Measurements from ENCODE around the gene OR5F1. TPM values are rescaled to one million over a fixed set of nuclear protein-coding genes. Genes with fewer than 3 reads are reported as not detected.

OR5F1 gene
- total RNA-seq, 2 donors from 2014 or later: not detected

- Mint-ChIP-seq H3K27me3 (ENCODE audit: insufficient read depth) (no peaks in the 10 kb centered on the region), H3K9me3 (no peaks in the 10 kb centered on the region), H3K27ac (no peak overlapping the region), H3K4me3 (no peak overlapping the region), H3K4me1 (peaks cover 15% of the 10 kb centered on the region), H3K36me3 (ENCODE audit: low read depth) (peaks cover 2% of the 10 kb centered on the region)
- no peaks in the 10 kb centered on the region for H3K36me3 ChIP-seq (ENCODE audit: control insufficient read depth, insufficient read depth, low read length)
- H3K4me3 ChIP-seq (ENCODE audit: low read length): no peak overlapping the region
- DNase-seq: no peak
- peaks cover 2% of the 10 kb centered on the region for H3K9me3 ChIP-seq (ENCODE audit: control insufficient read depth, low read length)
- no peak overlapping the region for H3K9ac ChIP-seq (ENCODE audit: extremely low read depth, low read length, poor library complexity, severe bottlenecking)
- H3K27me3 ChIP-seq (ENCODE audit: control insufficient read depth, insufficient read depth, low read length, poor library complexity, severe bottlenecking): no peaks in the 10 kb centered on the region
- H3K4me1 ChIP-seq (ENCODE audit: control insufficient read depth, insufficient read depth, low read length): no peaks in the 10 kb centered on the region
- no peak overlapping the region for H3K27ac ChIP-seq (ENCODE audit: low read depth, low read length)
- no peak for TF ChIP-seq CTCF (conservative IDR thresholded peaks at IDR 0.05)
- WGBS, 2 experiments (ENCODE audit: insufficient coverage in 1 of 2, insufficient read length in 1 of 2): 92 to 97% methylated on average over 4 to 5 of the region's 5 CpGs
Measured at GRCh38 chr11:55967914-55968313, 26.5 kb downstream of the OR5F1 start.

DNA sequence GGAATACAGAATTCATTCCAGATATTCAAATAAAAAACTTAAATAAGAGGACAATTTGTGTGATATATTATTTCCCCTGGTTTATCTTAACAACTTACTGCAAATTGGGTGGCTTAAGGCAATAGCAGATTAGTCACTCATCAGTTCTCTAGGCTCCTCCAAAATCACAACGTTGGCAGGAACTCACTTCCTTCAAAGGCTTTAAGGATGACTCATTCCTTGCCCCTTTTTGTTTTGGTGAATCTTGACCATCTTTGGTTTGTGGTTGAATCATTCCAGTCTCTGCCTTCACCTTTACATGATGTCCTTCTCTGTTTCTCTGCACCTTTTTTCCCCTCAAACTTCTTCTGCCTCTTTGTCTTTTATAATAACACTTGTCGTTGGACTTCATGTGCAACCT is 28.0 kb downstream of the OR5F1 start:
- Mint-ChIP-seq H3K36me3 (ENCODE audit: low read depth) (peaks cover 2% of the 10 kb centered on the region), H3K9me3 (no peaks in the 10 kb centered on the region), H3K27me3 (ENCODE audit: insufficient read depth) (no peaks in the 10 kb centered on the region), H3K27ac (no peak overlapping the region), H3K4me3 (no peak overlapping the region), H3K4me1 (peaks cover 15% of the 10 kb centered on the region)
- 55 to 58% methylated on average over 2 of the region's 2 CpGs for WGBS, 2 experiments (ENCODE audit: insufficient coverage in 1 of 2, insufficient read length in 1 of 2)
- H3K27me3 ChIP-seq (ENCODE audit: control insufficient read depth, insufficient read depth, low read length, poor library complexity, severe bottlenecking): no peaks in the 10 kb centered on the region
- H3K9me3 ChIP-seq (ENCODE audit: control insufficient read depth, low read length): peaks cover 10% of the 10 kb centered on the region
- no peak for DNase-seq
- TF ChIP-seq CTCF (conservative IDR thresholded peaks at IDR 0.05): no peak
- H3K9ac ChIP-seq (ENCODE audit: extremely low read depth, low read length, poor library complexity, severe bottlenecking): no peak overlapping the region
- H3K4me3 ChIP-seq (ENCODE audit: low read length): no peak overlapping the region
- H3K36me3 ChIP-seq (ENCODE audit: control insufficient read depth, insufficient read depth, low read length): no peaks in the 10 kb centered on the region
- no peaks in the 10 kb centered on the region for H3K4me1 ChIP-seq (ENCODE audit: control insufficient read depth, insufficient read depth, low read length)
- H3K27ac ChIP-seq (ENCODE audit: low read depth, low read length): no peak overlapping the region

DNA sequence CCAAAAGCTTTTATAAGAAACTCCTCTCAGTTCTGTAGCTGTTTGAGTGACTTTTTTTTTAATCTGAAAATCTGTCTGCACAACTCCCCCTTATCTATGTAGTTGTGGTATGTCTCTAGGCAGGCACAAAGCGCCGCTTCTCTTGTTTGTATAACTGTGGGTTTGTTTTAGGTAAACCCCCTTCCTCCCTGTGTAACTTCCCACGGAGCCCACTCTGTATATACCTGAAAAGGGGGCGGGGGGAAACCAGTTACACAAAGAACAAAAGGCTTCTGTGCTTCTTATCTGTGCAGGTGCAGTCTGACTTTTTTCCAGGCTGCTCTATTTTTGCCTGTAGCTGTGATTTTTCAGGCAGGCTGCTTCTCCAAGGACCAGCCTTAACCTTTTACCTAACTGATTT is 37.9 kb downstream of the OR5F1 start:
- Mint-ChIP-seq H3K36me3 (ENCODE audit: low read depth) (no peaks in the 10 kb centered on the region), H3K4me3 (no peak overlapping the region), H3K9me3 (peaks cover 10% of the 10 kb centered on the region), H3K27ac (no peak overlapping the region), H3K27me3 (ENCODE audit: insufficient read depth) (no peaks in the 10 kb centered on the region), H3K4me1 (peaks cover 5% of the 10 kb centered on the region)
- Histone ChIP-seq H3K4me3 (ENCODE audit: low read length) (no peak overlapping the region), H3K9me3 (ENCODE audit: control insufficient read depth, low read length) (peaks cover 15% of the 10 kb centered on the region), H3K9ac (ENCODE audit: extremely low read depth, low read length, poor library complexity, severe bottlenecking) (no peak overlapping the region), H3K36me3 (ENCODE audit: control insufficient read depth, insufficient read depth, low read length) (no peaks in the 10 kb centered on the region), H3K27me3 (ENCODE audit: control insufficient read depth, insufficient read depth, low read length, poor library complexity, severe bottlenecking) (no peaks in the 10 kb centered on the region), H3K4me1 (ENCODE audit: control insufficient read depth, insufficient read depth, low read length) (no peaks in the 10 kb centered on the region), H3K27ac (ENCODE audit: low read depth, low read length) (no peak overlapping the region)
- DNase-seq: no peak
- TF ChIP-seq CTCF (conservative IDR thresholded peaks at IDR 0.05): no peak
- 90% methylated on average over 2 of the region's 4 CpGs; no CpG with 5 or more reads in 1 of the 2 experiments for WGBS, 2 experiments (ENCODE audit: insufficient coverage in 1 of 2, insufficient read length in 1 of 2)
